Measurements from ENCODE around the gene PROCR.

DNA sequence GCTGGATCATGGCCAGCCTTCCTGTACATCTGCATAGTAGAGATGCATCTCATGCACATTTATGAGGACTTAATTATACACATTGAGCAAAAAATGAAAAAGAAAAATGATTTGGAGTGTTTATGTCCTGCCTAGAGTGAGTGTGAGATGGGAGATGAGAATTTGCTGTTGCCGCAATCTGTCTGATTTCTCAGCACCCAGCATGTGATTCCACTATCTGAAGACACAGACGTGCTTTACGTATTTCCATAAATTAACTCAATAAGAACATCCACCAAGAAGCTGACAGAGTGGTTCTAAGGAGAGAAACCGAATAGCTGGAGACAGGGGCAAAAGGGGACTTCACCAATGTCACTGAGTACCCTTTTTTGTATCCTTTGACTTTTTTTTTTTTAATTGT, 39.9 kb upstream of the PROCR start:
- TF ChIP-seq, protein P1, sequence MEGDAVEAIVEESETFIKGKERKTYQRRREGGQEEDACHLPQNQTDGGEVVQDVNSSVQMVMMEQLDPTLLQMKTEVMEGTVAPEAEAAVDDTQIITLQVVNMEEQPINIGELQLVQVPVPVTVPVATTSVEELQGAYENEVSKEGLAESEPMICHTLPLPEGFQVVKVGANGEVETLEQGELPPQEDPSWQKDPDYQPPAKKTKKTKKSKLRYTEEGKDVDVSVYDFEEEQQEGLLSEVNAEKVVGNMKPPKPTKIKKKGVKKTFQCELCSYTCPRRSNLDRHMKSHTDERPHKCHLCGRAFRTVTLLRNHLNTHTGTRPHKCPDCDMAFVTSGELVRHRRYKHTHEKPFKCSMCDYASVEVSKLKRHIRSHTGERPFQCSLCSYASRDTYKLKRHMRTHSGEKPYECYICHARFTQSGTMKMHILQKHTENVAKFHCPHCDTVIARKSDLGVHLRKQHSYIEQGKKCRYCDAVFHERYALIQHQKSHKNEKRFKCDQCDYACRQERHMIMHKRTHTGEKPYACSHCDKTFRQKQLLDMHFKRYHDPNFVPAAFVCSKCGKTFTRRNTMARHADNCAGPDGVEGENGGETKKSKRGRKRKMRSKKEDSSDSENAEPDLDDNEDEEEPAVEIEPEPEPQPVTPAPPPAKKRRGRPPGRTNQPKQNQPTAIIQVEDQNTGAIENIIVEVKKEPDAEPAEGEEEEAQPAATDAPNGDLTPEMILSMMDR (IDR thresholded peaks at IDR 0.05; ENCODE audit: low read depth, low read length, poor library complexity, severe bottlenecking) = no peak
- TF ChIP-seq EZH2phosphoT487 (IDR thresholded peaks at IDR 0.05; ENCODE audit: borderline replicate concordance, low read length) = no peak
